ENCODE data around the gene FRG2C.
"Not testable (repeated sequence)": the region's sequence is repeated elsewhere in the genome, so short reads cannot be mapped to it uniquely, and the experiment has no call there.

FRG2C gene

DNA sequence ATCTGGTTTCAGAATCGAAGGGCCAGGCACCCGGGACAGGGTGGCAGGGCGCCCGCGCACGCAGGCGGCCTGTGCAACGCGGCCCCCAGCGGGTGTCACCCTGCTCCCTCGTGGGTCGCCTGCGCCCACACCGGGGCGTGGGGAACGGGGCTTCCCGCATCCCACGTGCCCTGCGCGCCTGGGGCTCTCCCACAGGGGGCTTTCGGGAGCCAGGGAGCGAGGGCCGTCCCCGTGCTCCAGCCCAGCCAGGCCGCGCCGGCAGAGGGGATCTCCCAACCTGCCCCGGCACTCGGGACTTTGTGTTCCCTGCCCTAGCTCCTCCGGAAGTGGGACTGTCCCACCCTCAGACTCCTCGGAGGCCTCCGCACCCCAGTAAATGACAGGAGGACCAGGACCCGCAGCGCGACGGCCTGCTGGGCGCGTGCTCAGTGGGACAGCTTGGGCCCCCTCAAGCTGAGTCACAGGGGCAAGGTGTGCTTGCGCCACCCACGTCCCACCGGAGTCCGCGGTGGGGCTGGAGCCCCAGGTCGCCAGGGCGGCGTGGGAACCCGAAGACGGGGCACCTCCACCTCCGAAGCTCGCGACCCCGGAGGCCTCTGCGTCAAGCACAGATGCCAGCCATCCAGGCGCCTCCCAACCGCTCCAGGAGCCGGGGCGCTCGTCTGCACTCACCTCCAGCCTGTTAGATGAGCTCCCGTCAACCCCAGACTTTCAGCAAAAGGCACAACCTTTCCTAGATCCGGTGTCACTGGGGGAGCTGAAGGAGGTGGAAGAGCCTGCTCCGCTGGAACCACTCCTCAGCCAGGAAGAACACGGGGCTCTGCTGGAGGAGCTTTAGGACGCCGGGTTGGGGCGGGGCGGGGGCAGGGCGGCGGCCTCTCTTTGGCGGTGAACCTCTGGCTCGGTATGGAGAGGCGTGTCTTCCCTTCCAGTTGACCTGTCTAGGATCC is 5.5 kb downstream of the FRG2C start:
- not testable (repeated sequence) for DNase-seq

DNA sequence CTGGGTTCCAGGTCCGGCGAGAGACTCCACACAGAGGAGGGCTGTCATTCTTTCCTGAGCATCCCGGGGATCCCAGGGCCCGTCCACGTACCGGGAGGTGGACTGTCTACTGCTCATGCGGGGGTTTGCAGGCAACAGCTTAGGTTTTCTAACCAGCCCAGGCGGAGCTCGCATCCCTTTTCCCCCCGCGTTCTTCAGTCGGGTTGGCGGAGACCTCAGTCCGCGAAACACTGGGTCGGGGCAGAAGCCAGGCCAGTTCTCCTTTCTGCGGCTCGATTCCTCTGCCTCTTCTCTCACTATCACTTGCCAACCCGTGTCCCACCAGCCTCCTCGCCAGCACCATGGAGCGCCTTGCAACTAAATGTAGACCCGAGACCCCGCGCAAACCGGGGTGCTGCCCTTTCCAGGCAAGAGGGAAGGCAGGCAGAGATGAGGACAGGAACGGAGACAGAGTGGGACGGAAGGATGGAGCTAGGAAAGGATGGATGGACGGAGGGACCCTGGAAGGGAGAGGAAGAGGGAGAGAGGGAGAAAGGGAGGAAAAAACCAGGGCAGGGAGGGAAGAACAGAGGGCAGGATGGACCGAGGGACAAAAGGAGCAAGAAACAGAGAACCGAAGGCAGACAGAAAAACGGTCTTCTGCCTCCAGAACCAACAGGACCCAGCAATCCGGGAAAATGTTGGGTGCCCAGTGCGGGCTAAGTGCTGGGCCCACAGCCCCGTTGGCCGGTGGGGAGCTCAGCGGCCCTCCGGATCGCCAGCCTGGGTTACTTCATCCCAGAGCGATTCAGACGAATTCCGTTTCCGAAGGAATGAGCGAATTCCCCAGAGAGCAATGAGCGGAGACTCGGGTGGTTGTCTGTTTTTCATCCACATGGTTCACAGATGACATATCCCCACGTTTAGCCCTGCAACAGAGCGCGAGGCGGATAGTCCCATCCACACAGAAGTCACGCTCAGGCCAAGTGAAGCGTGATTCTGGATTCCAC is 6.5 kb downstream of the FRG2C start:
- DNase-seq, result not testable (repeated sequence)

DNA sequence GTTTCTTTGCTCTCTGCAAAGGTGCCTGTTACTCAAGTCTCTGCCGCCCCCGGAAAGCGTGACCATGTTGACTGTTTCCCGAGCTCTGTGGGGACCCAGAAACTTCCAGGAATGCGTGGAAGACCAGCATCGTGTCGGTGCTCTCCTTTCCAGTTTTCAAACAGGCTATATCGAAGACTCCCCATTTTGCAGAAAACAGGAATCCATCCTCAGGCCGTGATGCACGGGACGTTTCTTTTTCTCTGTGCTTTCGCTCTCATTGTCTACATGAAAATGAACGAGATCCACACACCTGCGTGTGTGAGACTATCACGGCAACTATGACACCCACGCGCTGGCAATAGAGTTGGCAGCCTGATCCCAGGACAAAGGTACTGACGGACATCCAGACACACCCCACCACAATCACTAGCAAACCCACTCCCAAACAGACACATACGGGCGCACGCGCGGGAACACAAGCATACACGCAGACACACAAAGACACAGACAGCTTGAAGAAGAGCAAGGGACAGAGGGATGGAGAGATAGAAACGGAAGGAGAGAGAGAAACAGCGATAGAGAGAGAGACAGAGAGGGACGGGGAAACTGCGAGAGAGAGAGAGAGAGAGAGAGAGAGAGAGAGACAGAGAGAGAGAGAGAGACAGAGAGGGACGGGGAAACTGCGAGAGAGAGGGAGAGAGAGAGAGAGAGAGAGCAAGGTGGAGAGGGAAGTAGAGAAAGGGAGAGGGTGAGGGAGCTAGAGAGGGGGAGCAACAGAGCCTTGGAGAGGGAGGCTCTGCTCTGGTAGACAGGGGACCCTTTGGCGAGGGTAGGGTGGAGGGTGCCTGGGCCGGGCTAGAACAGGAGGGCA is 7.4 kb downstream of the FRG2C start:
- DNase-seq, result not testable (repeated sequence)

DNA sequence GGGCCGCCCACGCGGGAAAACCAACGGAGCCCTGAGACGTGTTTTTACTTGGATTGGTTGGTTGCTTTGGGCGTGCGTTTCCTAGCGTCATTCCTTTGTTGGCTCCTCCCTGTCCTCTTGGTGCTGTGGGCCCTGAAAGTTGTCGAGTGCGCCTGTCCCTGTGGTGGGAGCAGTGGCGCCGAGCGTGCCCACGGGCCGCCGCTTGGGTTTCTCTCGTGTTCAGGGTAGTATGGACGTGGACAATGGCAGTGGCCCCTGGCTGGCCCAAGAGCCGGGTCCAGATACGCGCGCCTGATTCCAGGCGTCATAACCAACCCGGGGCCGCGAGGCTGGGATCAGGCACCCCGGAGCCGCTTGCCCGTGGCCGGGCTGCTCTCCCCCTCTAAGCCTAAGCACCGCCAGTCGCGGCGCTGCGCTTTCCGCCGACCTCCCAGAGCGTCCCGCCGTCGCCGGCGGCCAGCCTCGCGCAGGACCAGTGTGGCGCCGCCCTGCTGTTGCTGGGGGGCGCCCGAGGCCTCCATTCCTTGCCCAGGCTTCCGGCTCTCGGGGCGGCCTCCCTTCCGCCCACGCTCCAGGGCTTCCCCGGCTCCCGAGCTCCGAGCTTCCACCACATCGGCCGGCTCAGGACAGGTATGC is 8.1 kb downstream of the FRG2C start:
- not testable (repeated sequence) for DNase-seq

DNA sequence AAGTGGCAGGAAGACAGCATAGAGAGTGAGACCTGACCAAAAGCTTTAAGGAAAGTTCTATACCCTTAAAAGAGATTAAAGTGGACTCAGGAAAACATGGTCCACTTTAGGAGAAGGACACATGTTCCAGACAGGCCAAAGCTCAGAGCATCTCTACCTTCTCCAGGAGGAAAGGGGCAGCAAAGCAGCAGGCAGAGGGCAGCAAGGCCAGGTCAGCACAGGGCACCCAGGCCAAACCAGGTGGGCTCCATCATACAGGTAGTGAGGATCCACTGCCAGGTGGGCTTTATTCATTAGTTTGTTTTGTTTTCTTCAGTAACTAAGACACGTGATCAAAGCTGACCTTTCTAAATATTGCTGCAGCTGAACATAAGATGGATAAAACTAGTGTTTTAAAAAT is 19.8 kb downstream of the FRG2C start:
- DNase-seq, result not testable (repeated sequence)

DNA sequence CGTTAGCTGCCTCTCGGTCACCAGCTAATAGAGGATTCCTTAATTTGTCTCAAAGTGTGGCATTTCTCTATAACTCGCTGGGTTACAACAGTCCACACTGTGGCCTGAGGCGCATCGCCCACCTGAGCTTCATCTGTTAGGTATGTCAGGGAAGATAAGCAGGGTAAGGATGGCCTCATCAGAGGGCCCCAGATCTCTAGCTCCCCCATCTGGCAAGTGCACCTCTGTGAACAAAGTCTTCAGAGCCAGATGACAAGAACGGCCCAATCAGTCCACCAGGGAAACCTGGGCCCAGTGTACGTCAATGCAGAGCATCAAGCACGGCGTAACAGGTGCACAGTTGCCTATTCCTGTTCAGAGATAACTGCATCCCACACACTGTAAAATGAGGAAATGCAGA is 23.2 kb downstream of the FRG2C start:
- DNase-seq, result no peak

DNA sequence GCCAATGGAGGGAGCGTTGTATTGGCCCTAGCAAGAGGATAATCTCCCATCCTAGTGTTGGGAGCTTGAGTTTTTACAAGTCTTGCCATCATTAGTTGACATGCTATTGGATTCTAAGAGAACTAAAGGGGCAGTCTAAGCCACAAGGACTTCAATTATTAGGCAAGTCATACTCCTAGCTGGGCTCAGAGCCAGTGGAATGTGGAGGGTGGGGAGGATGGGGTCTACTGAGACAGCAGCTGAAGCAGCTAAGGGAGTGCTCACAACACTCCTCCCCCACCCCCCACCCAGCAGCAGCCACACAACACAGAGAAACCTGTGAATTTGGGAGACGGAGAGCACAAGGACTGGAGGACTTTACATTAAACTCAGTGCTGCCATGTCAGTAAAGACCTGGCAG is 27.9 kb downstream of the FRG2C start:
- no peak for DNase-seq

Measured in NCI-H2081 treated with DMSO at 0.1 percent for 48 hours (cell line).